H9 (cell line): ENCODE measurements around the gene KIAA1958. TPM values are rescaled to one million over a fixed set of nuclear protein-coding genes. Genes with fewer than 3 reads are reported as not detected.

Source experiments
- DNase-seq: peaks from one replicate; pipeline ENCODE4 v3.0.0-alpha.2; 2017
- H2AFZ ChIP-seq: one replicate; pipeline ENCODE4 v1.6.1; 2013; ENCODE audit warnings: mild to moderate bottlenecking, low read length, control low read depth, moderate library complexity
- H2AK5ac ChIP-seq: 2 replicates; pipeline ENCODE4 v1.6.1; 2013; ENCODE audit warnings: low read length, control low read depth, mixed read lengths; ENCODE audit not compliant: insufficient read length
- H2BK120ac ChIP-seq: one replicate; pipeline ENCODE4 v1.6.1; 2013; ENCODE audit warnings: low read depth, mild to moderate bottlenecking, low read length, control low read depth, inconsistent platforms; ENCODE audit not compliant: poor library complexity, severe bottlenecking
- H2BK12ac ChIP-seq: 2 replicates; pipeline ENCODE4 v1.6.1; 2013; ENCODE audit warnings: low read length, control low read depth, mixed read lengths, low read depth; ENCODE audit not compliant: insufficient read length
- H2BK15ac ChIP-seq: 2 replicates; pipeline ENCODE4 v1.6.1; 2013; ENCODE audit warnings: low read depth, low read length, control low read depth
- H2BK20ac ChIP-seq: one replicate; pipeline ENCODE4 v1.6.1; 2013; ENCODE audit warnings: low read depth, mild to moderate bottlenecking, low read length, control low read depth, inconsistent platforms; ENCODE audit not compliant: poor library complexity, severe bottlenecking
- H2BK5ac ChIP-seq: 2 replicates; pipeline ENCODE4 v1.6.1; 2013; ENCODE audit warnings: low read length, control low read depth, mixed read lengths; ENCODE audit not compliant: insufficient read length
- H3K14ac ChIP-seq: 2 replicates; pipeline ENCODE4 v1.6.1; 2013; ENCODE audit warnings: low read length, control low read depth; ENCODE audit not compliant: insufficient read depth
- H3K18ac ChIP-seq: 2 replicates; pipeline ENCODE4 v1.6.1; 2013; ENCODE audit warnings: low read depth, mild to moderate bottlenecking, mixed read lengths, low read length, control low read depth; ENCODE audit not compliant: insufficient read length
- H3K23ac ChIP-seq: 2 replicates; pipeline ENCODE4 v1.6.1; 2013; ENCODE audit warnings: low read length, control low read depth, mixed read lengths, low read depth; ENCODE audit not compliant: insufficient read length
- H3K23me2 ChIP-seq: 2 replicates; pipeline ENCODE4 v1.6.1; 2013; ENCODE audit warnings: low read depth, mild to moderate bottlenecking, mixed read lengths, low read length, control low read depth; ENCODE audit not compliant: insufficient read length, poor library complexity, severe bottlenecking
- H3K27ac ChIP-seq: 2 replicates; pipeline ENCODE4 v1.5.1; 2013; ENCODE audit warnings: low read length, control low read depth, mixed read lengths, low read depth; ENCODE audit not compliant: insufficient read length
- H3K27me3 ChIP-seq: 2 replicates; pipeline ENCODE4 v1.6.1; 2013; ENCODE audit warnings: low read length, control low read depth, inconsistent platforms; ENCODE audit not compliant: insufficient read depth
- H3K4ac ChIP-seq: 2 replicates; pipeline ENCODE4 v1.6.1; 2013; ENCODE audit warnings: low read depth, mild to moderate bottlenecking, control low read depth, inconsistent platforms, low read length, moderate library complexity
- H3K4me1 ChIP-seq: 2 replicates; pipeline ENCODE4 v1.6.1; 2013; ENCODE audit warnings: low read length, control low read depth, inconsistent platforms; ENCODE audit not compliant: insufficient read depth
- H3K4me2 ChIP-seq: 2 replicates; pipeline ENCODE4 v1.6.1; 2013; ENCODE audit warnings: low read length, control low read depth, mixed read lengths; ENCODE audit not compliant: insufficient read length, insufficient read depth
- H3K56ac ChIP-seq: 2 replicates; pipeline ENCODE4 v1.6.1; 2013; ENCODE audit warnings: low read depth, mild to moderate bottlenecking, mixed read lengths, low read length, control low read depth; ENCODE audit not compliant: insufficient read length
- H3K79me1 ChIP-seq: 2 replicates; pipeline ENCODE4 v1.6.1; 2013; ENCODE audit warnings: low read depth, mild to moderate bottlenecking, moderate library complexity, low read length, control low read depth, inconsistent platforms; ENCODE audit not compliant: insufficient read depth, poor library complexity, severe bottlenecking
- H3K79me2 ChIP-seq: 2 replicates; pipeline ENCODE4 v1.6.1; 2013; ENCODE audit warnings: low read length, control low read depth, inconsistent platforms; ENCODE audit not compliant: insufficient read depth
- H3K9ac ChIP-seq: 2 replicates; pipeline ENCODE4 v1.6.1; 2013; ENCODE audit warnings: low read length, control low read depth, mixed read lengths; ENCODE audit not compliant: insufficient read length; ENCODE audit errors: extremely low read depth
- H3K9me3 ChIP-seq: one replicate; pipeline ENCODE4 v1.6.1; 2013; ENCODE audit warnings: low read depth, low read length, inconsistent platforms; ENCODE audit not compliant: control insufficient read depth
- H3T11ph ChIP-seq: one replicate; pipeline ENCODE4 v1.6.1; 2013; ENCODE audit warnings: mild to moderate bottlenecking, low read length, control low read depth, inconsistent platforms
- H4K20me1 ChIP-seq: one replicate; pipeline ENCODE4 v1.6.1; 2013; ENCODE audit not compliant: control insufficient read depth, insufficient read length, insufficient read depth
- H4K5ac ChIP-seq: 2 replicates; pipeline ENCODE4 v1.6.1; 2013; ENCODE audit warnings: low read depth, mild to moderate bottlenecking, mixed read lengths, low read length, control low read depth; ENCODE audit not compliant: insufficient read length
- H4K8ac ChIP-seq: replicated peaks from 2 replicates; pipeline ENCODE4 v1.6.1; 2013; ENCODE audit warnings: low read length, control low read depth, mixed read lengths, low read depth; ENCODE audit not compliant: insufficient read length
- H4K91ac ChIP-seq: 2 replicates; pipeline ENCODE4 v1.6.1; 2013; ENCODE audit warnings: low read depth, mild to moderate bottlenecking, moderate library complexity, mixed read lengths, low read length, control low read depth; ENCODE audit not compliant: insufficient read length
- H3K27ac Mint-ChIP-seq, 3 experiments: 2 replicates in 2 of 3; 3 replicates in 1 of 3; pipeline ENCODE4 v1.8.0; 2020 to 2021; ENCODE audit warnings: mixed read lengths in 3 of 3, mild to moderate bottlenecking in 1 of 3, moderate library complexity in 1 of 3
- H3K27me3 Mint-ChIP-seq: 2 replicates; pipeline ENCODE4 v1.8.0; 2021; ENCODE audit warnings: low read depth, mild to moderate bottlenecking, moderate library complexity, mixed read lengths
- H3K36me3 Mint-ChIP-seq, 3 experiments: 2 replicates in 2 of 3; 3 replicates in 1 of 3; pipeline ENCODE4 v1.8.0; 2020 to 2021; ENCODE audit warnings: low read depth in 3 of 3, mixed read lengths in 3 of 3; ENCODE audit not compliant: insufficient read depth in 1 of 3
- H3K4me1 Mint-ChIP-seq, 2 experiments: 2 replicates each; pipeline ENCODE4 v1.8.0; 2020; ENCODE audit warnings: mixed read lengths in 2 of 2
- H3K4me3 Mint-ChIP-seq, 2 experiments: 2 replicates in 1 of 2; 3 replicates in 1 of 2; pipeline ENCODE4 v1.8.0; 2020 to 2021; ENCODE audit warnings: mild to moderate bottlenecking in 2 of 2, mixed read lengths in 2 of 2, moderate library complexity in 1 of 2
- H3K9me3 Mint-ChIP-seq, 2 experiments: 2 replicates in 1 of 2; 3 replicates in 1 of 2; pipeline ENCODE4 v1.8.0; 2020; ENCODE audit warnings: mild to moderate bottlenecking in 2 of 2, mixed read lengths in 2 of 2, moderate library complexity in 1 of 2
- WGBS: extraction: QIAGEN DNeasy Blood & Tissue Kit; methylation state at CpG from one replicate; pipeline ENCODE4 v1.1.7; 2013; ENCODE audit warnings: missing lambda C conversion rate, low lambda C conversion rate, mixed read lengths; ENCODE audit not compliant: insufficient read length; ENCODE audit errors: extremely low coverage; 5-methylcytosine and 5-hydroxymethylcytosine counted together
- total RNA-seq: library from RNA; stranded (reverse); gene quantifications from 2 replicates; pipeline ENCODE4 v1.2.1, GENCODE V29; 2021
- TF ChIP-seq, protein P1 (sequence below): fragments of 200-600 bp; sonication (generic); conservative IDR thresholded peaks from 3 replicates; pipeline ENCODE4 v1.8.0; 2021; ENCODE audit warnings: antibody characterized with exemption, mild to moderate bottlenecking

KIAA1958 gene
- total RNA-seq, 1 experiment from 2014 or later = 34.0 TPM

DNA sequence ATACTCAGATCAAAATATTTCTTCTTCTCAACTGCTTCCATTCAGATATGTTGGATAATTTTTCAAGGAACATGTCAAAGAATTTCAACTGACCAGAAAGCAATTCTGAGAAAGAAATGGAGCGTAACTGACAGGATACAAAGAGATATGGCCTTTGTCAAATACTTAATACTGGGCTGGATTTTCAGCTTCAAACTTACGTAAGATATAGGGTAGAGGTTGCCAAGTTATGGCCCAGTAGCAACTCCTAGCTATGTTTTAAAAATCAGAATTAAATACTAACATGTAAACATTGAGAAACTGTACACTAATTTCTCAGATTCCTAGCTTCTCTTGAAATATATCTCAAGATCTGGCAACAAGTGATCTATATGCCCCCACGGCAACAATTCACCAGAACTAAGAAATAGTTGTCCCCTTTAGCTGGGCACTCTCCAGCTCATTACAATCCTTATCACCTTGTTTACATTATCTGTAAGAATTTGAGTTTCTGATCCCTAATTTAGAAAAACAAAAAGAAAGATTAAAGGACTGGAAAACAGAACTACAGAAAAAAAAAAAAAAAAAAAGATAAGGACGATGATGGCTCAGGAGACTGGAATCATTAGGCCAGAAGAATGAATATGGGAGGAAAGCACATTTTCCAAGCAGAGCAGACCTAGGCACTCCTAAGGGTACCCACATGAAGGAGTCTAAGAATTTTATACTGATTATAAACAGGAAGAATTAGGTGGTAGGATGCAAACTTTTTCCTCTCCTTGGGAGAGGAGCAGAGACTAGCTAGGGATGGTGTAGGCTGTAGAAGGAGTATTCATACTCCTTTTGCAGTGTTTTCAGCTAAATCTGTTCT lies 208.3 kb downstream of the KIAA1958 start:
- Histone ChIP-seq H3K23ac (no peak overlapping the region), H3K18ac (no peak overlapping the region), H3T11ph (no peak overlapping the region), H4K91ac (no peak overlapping the region), H3K79me1 (no peaks in the 10 kb centered on the region), H2BK5ac (no peak overlapping the region), H2BK12ac (no peak overlapping the region), H2AFZ (no peak overlapping the region), H3K56ac (no peak overlapping the region), H3K23me2 (no peaks in the 10 kb centered on the region), H2BK120ac (no peak overlapping the region), H3K4me1 (no peaks in the 10 kb centered on the region), H3K27me3 (no peaks in the 10 kb centered on the region), H3K14ac (no peak overlapping the region), H4K5ac (no peak overlapping the region), H2BK20ac (no peak overlapping the region), H3K79me2 (no peaks in the 10 kb centered on the region), H3K9me3 (no peaks in the 10 kb centered on the region), H3K4me2 (no peak overlapping the region), H2AK5ac (no peak overlapping the region), H3K27ac (no peak overlapping the region), H4K20me1 (no peaks in the 10 kb centered on the region), H4K8ac (no peak overlapping the region), H3K4ac (no peak overlapping the region), H2BK15ac (no peak overlapping the region), H3K9ac (no peak overlapping the region)
- WGBS = no CpG with 5 or more reads among the region's 4 CpGs
- H3K4me3 Mint-ChIP-seq = no peak overlapping the region
- H3K27me3 Mint-ChIP-seq = no peaks in the 10 kb centered on the region
- peaks cover 4 to 9% of the 10 kb centered on the region in 2 experiments for H3K4me1 Mint-ChIP-seq
- no peak for DNase-seq
- no peaks in the 10 kb centered on the region for H3K9me3 Mint-ChIP-seq
- H3K36me3 Mint-ChIP-seq = peaks cover 11 to 64% (median 38%) of the 10 kb centered on the region in 3 experiments; a peak in 6 of 7 replicates
- TF ChIP-seq, protein P1, sequence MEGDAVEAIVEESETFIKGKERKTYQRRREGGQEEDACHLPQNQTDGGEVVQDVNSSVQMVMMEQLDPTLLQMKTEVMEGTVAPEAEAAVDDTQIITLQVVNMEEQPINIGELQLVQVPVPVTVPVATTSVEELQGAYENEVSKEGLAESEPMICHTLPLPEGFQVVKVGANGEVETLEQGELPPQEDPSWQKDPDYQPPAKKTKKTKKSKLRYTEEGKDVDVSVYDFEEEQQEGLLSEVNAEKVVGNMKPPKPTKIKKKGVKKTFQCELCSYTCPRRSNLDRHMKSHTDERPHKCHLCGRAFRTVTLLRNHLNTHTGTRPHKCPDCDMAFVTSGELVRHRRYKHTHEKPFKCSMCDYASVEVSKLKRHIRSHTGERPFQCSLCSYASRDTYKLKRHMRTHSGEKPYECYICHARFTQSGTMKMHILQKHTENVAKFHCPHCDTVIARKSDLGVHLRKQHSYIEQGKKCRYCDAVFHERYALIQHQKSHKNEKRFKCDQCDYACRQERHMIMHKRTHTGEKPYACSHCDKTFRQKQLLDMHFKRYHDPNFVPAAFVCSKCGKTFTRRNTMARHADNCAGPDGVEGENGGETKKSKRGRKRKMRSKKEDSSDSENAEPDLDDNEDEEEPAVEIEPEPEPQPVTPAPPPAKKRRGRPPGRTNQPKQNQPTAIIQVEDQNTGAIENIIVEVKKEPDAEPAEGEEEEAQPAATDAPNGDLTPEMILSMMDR = no peak
- peak overlapping the region in 1 of 3 experiments; percentile 56; a peak in 2 of 7 replicates for H3K27ac Mint-ChIP-seq
